ENCODE measurements around the gene GALNT9.
"Not testable (repeated sequence)": the region's sequence is repeated elsewhere in the genome, so short reads cannot be mapped to it uniquely, and the experiment has no call there.

The GALNT9 gene

DNA sequence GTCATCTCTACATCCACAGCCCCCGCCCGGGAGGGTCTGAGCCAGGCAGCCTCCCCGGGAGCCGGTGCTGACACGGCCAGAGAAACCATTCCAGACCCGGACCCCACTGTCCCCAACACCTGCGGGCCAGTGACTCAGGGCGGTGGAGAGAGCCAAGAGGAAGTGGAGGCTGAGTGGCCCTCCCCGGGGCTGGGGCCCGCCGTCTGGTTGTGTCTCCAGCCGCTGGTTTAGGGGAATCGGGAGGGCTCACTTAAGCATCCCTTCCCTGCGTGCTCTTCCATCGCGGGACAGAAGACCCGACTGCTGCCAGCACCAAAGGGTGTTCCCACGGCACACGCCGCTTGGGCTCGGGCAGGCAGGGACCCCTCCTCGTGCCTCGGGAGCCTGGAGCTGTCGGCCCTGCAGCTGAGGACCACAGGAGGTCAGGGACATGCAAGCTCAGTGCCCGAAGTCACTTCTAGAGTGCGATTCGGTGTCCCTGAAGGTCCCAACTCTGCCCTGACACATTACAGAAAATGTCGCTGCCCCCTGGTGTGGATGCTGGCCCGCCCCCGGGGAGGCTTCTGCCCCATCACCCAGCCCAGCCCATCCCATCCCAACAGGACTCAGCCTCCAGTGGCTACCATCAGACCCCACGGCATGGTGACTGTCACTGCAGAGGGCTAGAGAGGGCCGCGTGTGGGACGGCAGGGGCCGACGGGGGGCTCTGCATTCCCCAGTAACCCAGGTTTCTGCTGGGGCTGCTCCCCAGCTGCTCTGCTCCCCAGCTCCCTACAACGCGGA, 50.8 kb downstream of the GALNT9 start:
- DNase-seq, result no peak

DNA sequence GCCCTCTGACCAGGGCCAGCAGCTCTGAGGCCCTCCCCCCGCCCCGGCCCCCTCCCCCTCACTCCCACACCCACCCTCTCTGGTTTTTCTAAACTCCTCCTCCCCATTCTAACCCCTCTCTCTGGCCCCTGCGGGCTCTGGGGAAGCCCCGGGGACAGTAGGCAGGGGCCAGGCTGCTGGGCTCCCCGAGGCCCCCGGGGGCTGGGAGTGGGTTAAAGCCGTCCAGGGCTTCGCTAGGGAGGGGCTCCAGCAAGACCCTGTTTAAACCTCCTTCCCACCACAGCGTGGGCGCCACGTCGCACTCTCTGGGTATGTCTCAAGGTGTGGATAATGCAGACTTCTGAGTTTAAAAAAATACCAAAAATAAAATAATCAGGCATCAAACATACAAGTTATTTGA, 51.4 kb downstream of the GALNT9 start:
- no peak for DNase-seq

GRCh38 chr12:132277374-132277941, 51.9 kb downstream of the GALNT9 start:
- DNase-seq, result no peak

DNA sequence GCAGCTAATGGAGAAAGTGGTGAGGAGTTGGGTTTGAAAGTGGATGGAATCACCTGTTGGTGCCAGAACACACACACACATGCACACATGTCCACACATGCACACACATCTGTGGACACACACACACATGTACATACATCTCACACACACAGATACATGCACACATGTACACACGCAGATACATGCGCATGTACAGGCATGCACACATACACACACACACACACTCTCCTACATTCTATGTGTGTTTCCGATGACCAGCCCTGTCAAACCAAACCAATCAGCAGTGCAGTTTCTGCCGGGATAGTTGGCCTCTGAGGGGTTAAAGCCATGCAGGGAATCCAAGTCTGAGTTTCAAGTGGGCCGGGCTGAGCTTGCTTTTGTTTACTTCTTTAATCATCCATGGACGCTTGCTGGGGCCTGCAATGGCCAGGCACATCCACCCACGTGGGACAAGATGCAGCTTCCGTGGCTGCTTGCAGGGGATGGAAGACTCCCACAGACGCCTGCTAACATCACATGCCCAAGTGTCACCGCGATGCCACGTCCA, 52.5 kb downstream of the GALNT9 start:
- no peak for DNase-seq

DNA sequence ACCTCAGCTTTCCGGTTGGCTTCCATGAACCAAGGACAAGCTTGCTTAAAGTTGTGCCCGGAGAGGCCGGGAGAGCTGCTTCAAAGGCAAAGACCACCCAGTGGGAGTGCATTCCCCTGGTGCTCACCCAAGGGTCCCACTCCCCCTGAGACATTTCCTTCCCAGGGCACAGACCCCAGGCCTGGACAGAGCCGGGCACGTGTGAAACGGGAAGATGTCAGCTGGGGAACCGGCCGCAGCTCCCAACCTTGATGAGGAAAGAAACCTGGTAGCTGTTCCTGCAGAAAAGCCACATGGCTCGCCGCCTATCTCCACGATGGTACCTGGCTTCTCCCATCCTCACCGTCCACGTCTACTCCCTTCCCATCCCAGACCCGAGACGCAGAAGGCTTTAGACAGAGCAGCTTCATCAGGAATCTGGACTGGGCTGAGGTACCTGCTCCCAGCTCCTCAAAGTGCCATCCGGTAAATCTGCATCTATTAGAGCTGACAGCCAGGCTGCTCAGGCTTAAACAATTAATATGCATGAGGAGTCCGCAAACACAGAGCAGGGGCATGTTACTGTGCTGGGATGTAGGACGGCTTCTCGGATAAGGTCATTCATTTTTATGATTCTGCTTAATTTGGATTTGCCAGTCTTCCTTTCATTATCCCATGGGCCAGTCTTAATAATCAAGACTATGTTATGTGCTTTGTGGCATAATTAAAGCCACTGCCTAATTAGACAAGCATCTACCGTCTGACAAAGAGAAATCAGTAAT, 53.1 kb downstream of the GALNT9 start:
- DNase-seq, result no peak

DNA sequence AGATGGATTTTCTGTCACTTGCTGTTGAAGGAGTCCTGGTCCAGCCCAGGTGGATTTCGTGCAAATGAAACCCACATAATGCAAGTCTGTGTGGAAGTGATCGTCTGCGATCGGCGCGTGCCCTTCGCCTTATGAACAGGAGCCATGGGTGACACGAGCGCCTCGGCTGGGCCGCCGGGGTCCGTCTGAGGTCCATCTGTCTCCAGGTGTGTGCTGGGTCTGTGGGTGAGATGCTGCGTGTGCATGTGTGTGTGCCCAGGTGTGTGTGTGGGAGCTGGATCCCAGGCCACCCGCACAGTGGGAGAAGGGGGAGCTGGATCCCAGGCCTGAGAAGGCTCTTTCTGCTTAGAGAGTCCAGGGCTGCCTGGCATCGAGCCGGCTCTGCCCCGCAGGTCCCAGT, 53.8 kb downstream of the GALNT9 start:
- no peak for DNase-seq

- DNase-seq, result no peak
Measured at GRCh38 chr12:132275110-132275531, 54.3 kb downstream of the GALNT9 start.

DNA sequence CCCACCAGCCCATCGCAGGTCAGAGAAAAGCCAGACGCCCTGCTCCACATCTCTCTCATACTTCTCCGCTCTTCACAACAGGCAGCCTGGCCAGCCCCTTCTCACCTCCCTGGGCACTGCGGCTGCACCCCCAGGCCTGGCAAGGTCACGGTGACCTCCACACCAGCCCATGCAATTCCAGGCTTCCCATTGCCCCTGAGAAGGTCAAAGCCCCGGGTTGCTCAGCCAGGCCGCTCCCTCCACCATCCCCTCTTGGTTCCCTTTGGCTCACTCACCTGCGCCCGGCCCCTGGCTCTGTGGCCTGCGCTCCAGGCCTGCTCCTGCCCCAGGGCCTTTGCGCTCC, 55.4 kb downstream of the GALNT9 start:
- no peak for DNase-seq

GRCh38 chr12:132272711-132273110, 56.7 kb downstream of the GALNT9 start:
- DNase-seq, result no peak

DNA sequence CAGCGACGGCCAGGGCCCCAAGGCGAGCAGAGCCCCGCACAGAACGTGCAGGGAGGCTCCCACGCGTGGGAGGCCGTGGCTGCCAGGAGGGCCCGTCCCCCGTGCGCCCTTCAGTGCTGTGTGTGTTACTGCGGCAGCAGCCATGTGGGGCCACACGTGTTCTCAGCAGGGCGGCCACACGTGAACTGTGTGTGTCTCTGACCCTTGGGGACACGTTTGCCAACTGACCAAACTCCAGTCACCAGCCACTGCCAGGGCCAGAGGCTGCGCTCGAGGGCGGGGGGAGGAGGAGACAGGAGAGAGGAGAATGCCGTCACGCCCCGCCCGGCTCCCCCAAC, 57.7 kb downstream of the GALNT9 start:
- no peak for DNase-seq

- DNase-seq, result no peak
Measured at GRCh38 chr12:132270969-132271754, 58.2 kb downstream of the GALNT9 start.

DNA sequence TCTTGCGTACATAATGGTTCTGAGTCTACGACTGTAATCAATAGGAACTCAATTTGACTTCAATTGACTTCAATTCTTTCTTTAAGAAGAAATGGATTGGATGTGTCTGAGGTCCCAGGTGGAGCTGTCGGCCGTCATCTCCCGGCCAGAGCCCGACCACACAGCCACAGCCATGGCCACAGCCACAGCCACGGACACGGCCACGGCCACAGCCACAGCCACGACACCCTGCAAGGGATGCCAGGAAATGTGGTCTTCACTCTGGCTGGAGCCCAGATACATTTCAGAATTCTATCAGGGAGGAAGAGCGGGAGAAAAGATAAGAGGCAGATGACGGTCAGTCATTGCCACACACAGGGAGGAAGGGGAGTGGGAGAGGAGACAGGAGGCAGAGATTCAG, 58.9 kb downstream of the GALNT9 start:
- DNase-seq, result no peak

DNA sequence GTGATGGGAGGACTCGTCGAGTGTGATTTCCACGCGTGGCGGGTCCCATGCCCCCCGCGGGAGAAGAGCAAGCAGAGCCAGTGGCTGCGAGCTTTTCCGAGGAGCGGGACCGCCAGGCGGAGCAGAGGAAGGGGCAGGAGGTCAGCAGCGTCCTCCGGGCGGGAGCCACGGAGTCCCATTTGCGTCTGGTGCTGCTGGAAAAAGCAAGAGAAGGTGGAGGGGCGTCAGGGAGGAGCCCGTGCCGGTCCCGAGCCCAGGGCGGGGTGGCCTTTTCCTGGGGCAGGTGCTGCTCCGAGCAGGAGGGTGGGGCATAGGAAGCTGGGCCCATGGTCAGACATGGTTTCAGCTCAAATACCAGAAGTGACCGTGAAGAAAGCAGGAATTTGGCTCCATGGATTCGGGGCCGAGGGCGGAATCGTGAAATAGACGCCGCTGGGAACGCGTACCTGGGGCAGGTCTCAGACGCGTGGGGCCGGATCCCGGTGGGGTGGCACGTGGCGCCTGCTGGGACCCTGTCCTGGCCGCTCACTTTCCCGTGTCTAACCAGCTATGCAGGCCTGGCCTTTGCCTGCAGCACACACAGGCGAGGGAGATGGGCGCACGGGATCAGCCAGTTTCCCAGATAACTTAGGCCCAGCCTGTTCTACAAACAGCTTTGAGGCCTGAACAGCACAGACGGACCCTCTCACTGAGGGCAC, 60.0 kb downstream of the GALNT9 start:
- DNase-seq, result no peak

DNA sequence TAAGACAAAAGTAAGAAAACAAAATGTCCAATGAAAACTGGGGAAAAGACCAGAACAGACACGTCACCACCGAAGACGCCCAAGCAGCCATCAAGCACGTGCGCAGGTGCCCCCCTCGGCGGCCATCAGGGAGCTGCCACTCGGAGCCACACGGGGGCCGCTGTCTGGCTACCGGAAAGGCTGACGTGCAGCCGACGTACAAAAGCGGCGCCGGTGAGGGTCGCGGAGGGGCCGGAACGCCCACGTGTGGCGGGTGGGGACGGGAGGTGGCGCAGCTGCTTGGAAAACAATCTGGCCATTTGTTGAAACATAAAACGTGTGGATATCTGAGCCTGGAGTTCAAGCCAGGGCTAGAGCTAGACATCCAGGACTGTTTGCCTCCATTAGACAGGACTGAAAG, 60.7 kb downstream of the GALNT9 start:
- DNase-seq, result no peak

- no peak for DNase-seq
Measured at GRCh38 chr12:132267873-132268272, 61.5 kb downstream of the GALNT9 start.

GRCh38 chr12:132266802-132267201, 62.6 kb downstream of the GALNT9 start:
- no peak for DNase-seq

GRCh38 chr12:132266370-132266769, 63.0 kb downstream of the GALNT9 start:
- no peak for DNase-seq

DNA sequence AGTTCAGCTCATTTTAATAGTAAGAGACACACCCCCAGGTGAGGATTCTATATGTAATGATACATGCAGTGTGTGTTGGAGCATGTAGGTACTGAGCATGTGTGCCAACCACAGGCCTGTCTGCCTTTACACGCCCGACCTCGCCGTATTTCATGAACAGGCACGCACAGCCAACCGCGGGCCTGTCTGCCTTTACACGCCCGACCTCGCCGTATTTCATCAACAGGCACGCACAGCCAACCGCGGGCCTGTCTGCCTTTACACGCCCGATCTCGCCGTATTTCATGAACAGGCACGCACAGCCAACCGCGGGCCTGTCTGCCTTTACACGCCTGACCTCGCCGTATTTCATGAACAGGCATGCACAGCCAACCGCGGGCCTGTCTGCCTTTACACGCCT, 63.6 kb downstream of the GALNT9 start:
- DNase-seq, result not testable (repeated sequence)

DNA sequence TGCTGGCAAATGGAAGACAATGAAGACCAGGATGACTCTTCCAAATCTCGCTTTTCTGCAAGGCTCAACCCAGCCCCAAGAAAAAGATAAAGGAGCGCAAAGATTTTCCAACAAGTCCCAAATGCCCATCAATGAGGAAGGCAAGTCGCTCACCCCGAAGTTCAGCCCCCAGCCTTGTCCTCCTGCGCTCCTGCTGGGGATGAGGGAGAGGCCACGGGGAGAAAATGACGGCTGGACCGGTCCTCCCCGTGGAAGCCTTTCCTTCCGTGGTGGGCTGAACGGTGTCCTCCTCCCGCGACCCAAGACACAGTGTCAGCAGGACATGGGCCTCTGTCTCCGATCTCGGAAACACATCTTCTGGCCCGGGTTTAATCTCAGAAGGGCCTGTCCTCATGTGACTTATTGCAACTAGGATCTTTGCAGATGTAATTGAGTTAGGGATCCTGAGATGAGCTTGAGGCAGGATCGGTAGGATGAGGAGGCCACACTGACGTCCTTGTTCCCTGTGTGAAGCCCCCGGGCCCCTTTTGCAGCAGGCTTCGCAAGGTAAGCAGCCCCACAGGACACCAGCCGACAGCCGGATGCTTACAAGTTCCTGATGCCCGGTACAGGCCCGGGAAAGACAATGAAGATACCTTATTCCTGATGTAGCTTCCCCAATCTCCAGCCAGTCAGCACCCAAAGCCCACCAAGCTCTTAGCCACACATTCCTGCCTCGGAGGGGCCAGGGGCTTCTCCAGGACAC, 64.2 kb downstream of the GALNT9 start:
- no peak for DNase-seq

- no peak for DNase-seq
Measured at GRCh38 chr12:132264086-132265010, 65.0 kb downstream of the GALNT9 start.

All from stimulated activated CD4-positive, alpha-beta T cell treated with anti-CD3 and anti-CD28 coated beads, Interleukin-12 subunit alpha, Interleukin-12 subunit beta, amount 100 ng/mL, for 4 hours (primary cell).